Measurements from ENCODE around the gene TMEM259. TPM values are rescaled to one million over a fixed set of nuclear protein-coding genes. Genes with fewer than 3 reads are reported as not detected.

Gene TMEM259
- total and polyA plus RNA-seq, 2 of the 13 experiments (the other 11 are each of a cell fraction or from before 2014, with no cell fraction given) = 64.7 to 164 TPM

- TF ChIP-seq HNF1A (IDR thresholded peaks at IDR 0.05; ENCODE audit: low read depth) (no peak), HNF1A (CRISPR knock-in tag; IDR thresholded peaks at IDR 0.05; ENCODE audit: borderline replicate concordance) (no peak)
Measured at GRCh38 chr19:1028062-1028926, 7.4 kb upstream of the TMEM259 start (continued).

- WGBS (ENCODE audit: low lambda C conversion rate) = no CpG with 5 or more reads among the region's 16 CpGs
- intact Hi-C loops (cut with micrococcal nuclease; ENCODE audit: unreplicated experiment) (no loop called here), in situ Hi-C loops (cut with HindIII; ENCODE audit: extremely low pct_ligation_motif_present, low pct_unique_long_range_greater_than_20kb) (no loop called here)
- Histone ChIP-seq H3K9ac (ENCODE audit: insufficient read depth, low read depth, low read length) (peak overlapping the region; percentile 89), H3K4me1 (ENCODE audit: insufficient read depth, low read length) (peaks cover 13% of the 10 kb centered on the region; the same call in 1 of the 2 replicates), H3K9me3 (ENCODE audit: low read length) (no peaks in the 10 kb centered on the region), H3K4me2 (ENCODE audit: low read depth, low read length) (peak overlapping the region; percentile 97), H3K79me2 (ENCODE audit: insufficient read depth, low read length) (peaks cover 27% of the 10 kb centered on the region), H3K36me3 (replicated peaks in 1 of 2; ENCODE audit: control insufficient read depth in 1 of 2, insufficient read depth in 2 of 2, low read length in 2 of 2) (peaks cover 12 to 17% of the 10 kb centered on the region in 2 experiments), H4K20me1 (ENCODE audit: insufficient read depth, low read length) (0 out of 2 replicates have a peak, but pooled peaks cover 2% of the 10 kb centered on the region), H2AFZ (ENCODE audit: low read length) (no peak overlapping the region), H3K27ac (ENCODE audit: extremely low read length, insufficient read depth, low read length) (peak overlapping the region; percentile 80), H3K27me3 (ENCODE audit: control insufficient read depth in 1 of 2, insufficient read depth in 2 of 2, low read length in 2 of 2) (no peaks in the 10 kb centered on the region; a peak in 1 of 5 replicates), H3K4me3 (replicated peaks in 1 of 3; ENCODE audit: insufficient read depth in 1 of 3, low read depth in 2 of 3, low read length in 3 of 3) (peak overlapping the region; percentile 66 to 93 (median 82))
- DNase-seq (ENCODE audit: low spot score) (no peak), FAIRE-seq (no peak), ATAC-seq (peak; percentile 14)
- ChIA-PET POLR2A (interaction anchor here (0.9 to 6.7 kb wide), 11 partner anchors 8 to 348 kb away, joined by 3 to 71 read pairs (median 4); partner anchors contain the start of genes ABCA7 and GPX4), CTCF (ENCODE audit: low intra/inter-chr PET ratio, low total read pairs) (no interaction called here)
- BruUV-seq (replicated peaks) = no TSS peak
- TF ChIP-seq REPIN1 (CRISPR knock-in tag; IDR thresholded peaks at IDR 0.05; ENCODE audit: borderline replicate concordance, low read depth) = peak; percentile 6; the same call in 1 of the 2 replicates
- peak; percentile 26 for TF ChIP-seq AGO2 (optimal IDR thresholded peaks at IDR 0.05; ENCODE audit: low read depth, low read length)
- no peak for TF ChIP-seq ATF7-NPFF (CRISPR knock-in tag; IDR thresholded peaks at IDR 0.05; ENCODE audit: low read depth)
- no peak for TF ChIP-seq ZNF496 (CRISPR knock-in tag; IDR thresholded peaks at IDR 0.05; ENCODE audit: insufficient replicate concordance)
- no peak for TF ChIP-seq KAT7 (CRISPR knock-in tag; IDR thresholded peaks at IDR 0.05; ENCODE audit: borderline replicate concordance)
- no peak for TF ChIP-seq PCBP1 (IDR thresholded peaks at IDR 0.05; ENCODE audit: borderline replicate concordance, low read depth, low read length)
- TF ChIP-seq KLF15 (CRISPR knock-in tag; IDR thresholded peaks at IDR 0.05; ENCODE audit: borderline replicate concordance) = no peak
- TF ChIP-seq ZFP82 (CRISPR knock-in tag; IDR thresholded peaks at IDR 0.05; ENCODE audit: borderline replicate concordance) = no peak
- TF ChIP-seq MNT (IDR thresholded peaks at IDR 0.05) = no peak
- TF ChIP-seq NPAS2 (CRISPR knock-in tag; IDR thresholded peaks at IDR 0.05; ENCODE audit: borderline replicate concordance) = no peak
- TF ChIP-seq ZNF644 (CRISPR knock-in tag; IDR thresholded peaks at IDR 0.05; ENCODE audit: low read depth) = no peak
- TF ChIP-seq ZFP36L1 (CRISPR knock-in tag; IDR thresholded peaks at IDR 0.05) = no peak
- no peak for TF ChIP-seq RELA (CRISPR knock-in tag; IDR thresholded peaks at IDR 0.05)
- TF ChIP-seq ZNF577 (CRISPR knock-in tag; IDR thresholded peaks at IDR 0.05; ENCODE audit: borderline replicate concordance, low read depth) = no peak
Measured at GRCh38 chr19:1027650-1028061, 6.7 kb upstream of the TMEM259 start.

All from HepG2 (cell line).